ENCODE results near the gene CDK5RAP2. TPM values are rescaled to one million over a fixed set of nuclear protein-coding genes. Genes with fewer than 3 reads are reported as not detected.

Gene CDK5RAP2
- total and polyA plus RNA-seq, 9 of the 15 experiments (the other 6 are each of a cell fraction or from before 2014, with no cell fraction given): 19.9 to 68.8 (median 42.2) TPM

GRCh38 chr9:120391691-120392090 is 188.3 kb downstream of the CDK5RAP2 start:
- ChIA-PET POLR2A (interaction anchor here (0.6 kb wide), 2 partner anchors 12 to 14 kb away, joined by 4 to 5 read pairs; no protein-coding TSS in a partner anchor), CTCF (ENCODE audit: low intra/inter-chr PET ratio) (no interaction called here)
- in situ Hi-C loops (cut with MboI) (no loop called here), intact Hi-C loops (cut with micrococcal nuclease) (no loop called here)
- no peak overlapping the region for H3K9ac ChIP-seq (ENCODE audit: insufficient read depth in 1 of 2, low read depth in 2 of 2, low read length in 2 of 2)
- no peak overlapping the region for H2AFZ ChIP-seq (ENCODE audit: low read depth, low read length)
- H4K20me1 ChIP-seq (replicated peaks; ENCODE audit: control insufficient read depth, insufficient read depth, low read length): no peaks in the 10 kb centered on the region
- no peak for TF ChIP-seq ZNF445 (CRISPR knock-in tag; IDR thresholded peaks at IDR 0.05; ENCODE audit: low read depth)
- TF ChIP-seq ZNF584 (CRISPR knock-in tag; IDR thresholded peaks at IDR 0.05; ENCODE audit: low read depth): no peak
- TF ChIP-seq ZBTB11 (CRISPR knock-in tag; IDR thresholded peaks at IDR 0.05): no peak
- TF ChIP-seq SUPT5H (IDR thresholded peaks at IDR 0.05): no peak
- WGBS (ENCODE audit: insufficient coverage, low coverage, missing lambda C conversion rate): 90% methylated on average over 5 of the region's 5 CpGs
- no peak overlapping the region for H3K4me2 ChIP-seq (ENCODE audit: insufficient read depth, low read length)
- no peaks in the 10 kb centered on the region for H3K27me3 ChIP-seq (ENCODE audit: control insufficient read depth in 2 of 2, insufficient read depth in 2 of 2, low read length in 2 of 2)
- H3K27ac ChIP-seq (ENCODE audit: extremely low read depth, low read depth, low read length): no peak overlapping the region
- no peak overlapping the region for H3K4me3 ChIP-seq
- H3K79me2 ChIP-seq (ENCODE audit: control insufficient read depth, insufficient read depth, low read length): no peaks in the 10 kb centered on the region
- DNase-seq (ENCODE audit: extremely low read depth in 1 of 4, low spot score in 3 of 4) (no peak), FAIRE-seq (no peak), ATAC-seq (no peak)
- H3K4me1 ChIP-seq (replicated peaks in 1 of 2; ENCODE audit: control insufficient read depth in 2 of 2, insufficient read depth in 2 of 2, low read length in 2 of 2): no peaks in the 10 kb centered on the region
- H3K36me3 ChIP-seq (ENCODE audit: control insufficient read depth, insufficient read depth, low read length): peaks cover 85% of the 10 kb centered on the region
- no peaks in the 10 kb centered on the region for H3K9me1 ChIP-seq (ENCODE audit: control insufficient read depth, insufficient read depth, low read length)
- BruUV-seq (replicated peaks): no TSS peak
- no peaks in the 10 kb centered on the region for H3K9me3 ChIP-seq (replicated peaks; ENCODE audit: control insufficient read depth, insufficient read depth, low read depth, low read length)

Measured in K562 (cell line).